Spleen (tissue), 11 donors: ENCODE measurements around the gene METTL3. TPM values are rescaled to one million over a fixed set of nuclear protein-coding genes. Genes with fewer than 3 reads are reported as not detected.
A peak's percentile ranks its signal among the peaks of the same experiment; 100 is the strongest.

Experiments
- DNase-seq: peaks from one replicate; pipeline ENCODE4 v3.0.0-alpha.2; 2020
- H3K27ac ChIP-seq, 8 donors: fragments of 200-600 bp; sonication (generic) in 7 of 8; 1 replicate in 4 of 8; 2 replicates in 4 of 8; pipeline versions ENCODE4 v1.5.0 to v1.8.0; 2016 to 2021; ENCODE audit warnings: inconsistent platforms in 4 of 8, mild to moderate bottlenecking in 4 of 8, moderate library complexity in 1 of 8
- H3K27me3 ChIP-seq, 7 donors: fragments of 200-600 bp; sonication (generic) in 6 of 7; replicated peaks in 1 of 7; 1 replicate in 4 of 7; 2 replicates in 3 of 7; pipeline versions ENCODE4 v1.5.0 to v1.8.0; 2016 to 2021; ENCODE audit warnings: inconsistent platforms in 3 of 7, mild to moderate bottlenecking in 1 of 7
- H3K36me3 ChIP-seq, 6 donors: fragments of 200-600 bp; sonication (generic) in 5 of 6; 1 replicate in 4 of 6; 2 replicates in 2 of 6; pipeline versions ENCODE4 v1.5.0 to v1.8.0; 2016 to 2021; ENCODE audit warnings: inconsistent platforms in 2 of 6
- H3K4me1 ChIP-seq, 6 donors: fragments of 200-600 bp; sonication (generic) in 5 of 6; 1 replicate in 3 of 6; 2 replicates in 3 of 6; pipeline versions ENCODE4 v1.5.0 to v1.8.0; 2016 to 2021; ENCODE audit warnings: inconsistent platforms in 3 of 6
- H3K4me3 ChIP-seq, 8 donors: fragments of 200-600 bp; sonication (generic) in 7 of 8; 1 replicate in 4 of 8; 2 replicates in 4 of 8; pipeline versions ENCODE4 v1.5.0 to v1.8.0; 2016 to 2021; ENCODE audit warnings: inconsistent platforms in 4 of 8, mild to moderate bottlenecking in 4 of 8, moderate library complexity in 2 of 8
- H3K9me3 ChIP-seq, 8 donors: fragments of 200-600 bp; sonication (generic) in 7 of 8; 1 replicate in 4 of 8; 2 replicates in 4 of 8; pipeline versions ENCODE4 v1.5.0 to v1.8.0; 2016 to 2021; ENCODE audit warnings: inconsistent platforms in 4 of 8
- POLR2A ChIP-seq, 3 donors: fragments of 450-650 bp; IDR thresholded peaks; one replicate each; pipeline ENCODE4 v1.5.1; 2017; ENCODE audit warnings: antibody characterized with exemption in 3 of 3, mild to moderate bottlenecking in 1 of 3
- POLR2AphosphoS5 ChIP-seq, 3 donors: sonication (generic); formaldehyde crosslinking; IDR thresholded peaks; one replicate each; pipeline ENCODE4 v1.5.1; 2017; ENCODE audit warnings: antibody characterized with exemption in 3 of 3
- WGBS, 5 donors: extraction: QIAGEN DNeasy Blood & Tissue Kit in 3 of 5; methylation state at CpG; one replicate each; pipeline versions ENCODE4 v1.1.5 to v1.1.7; 2013 to 2018; 5-methylcytosine and 5-hydroxymethylcytosine counted together
- intact Hi-C: fragments of 100-400 bp; cut with DNase I; formaldehyde crosslinking; loops from one replicate; pipeline ENCODE4 v1.15.0; 2023; ENCODE audit warnings: low total_unique reads
- polyA plus RNA-seq, 3 donors: library from polyadenylated mRNA; stranded (reverse); fragments of 200-250 nt; gene quantifications; one replicate each; pipeline ENCODE4 v1.2.1, GENCODE V29; 2013
- total RNA-seq, 7 donors: library from RNA; depleted of rRNA in 3 of 7; stranded (reverse); fragments of >200 nt in 3 of 7; fragmentation: NEBNext Ultra II Directional in 4 of 7; extraction: Animal tissue kit (Norgen Biotek cat#: 25700) in 4 of 7; gene quantifications; one replicate each; pipeline versions ENCODE4 v1.1.0 to v1.2.1, GENCODE V29; 2016 to 2021
- TF ChIP-seq, protein P1 (sequence below), 11 experiments: fragments of 200-600 bp in 7 of 11; fragments of 450-650 bp in 4 of 11; sonication (generic) in 4 of 11; IDR thresholded peaks in 8 of 11; conservative IDR thresholded peaks in 3 of 11; 1 replicate in 7 of 11; 2 replicates in 4 of 11; pipeline versions ENCODE4 v1.4.0 to v1.8.0; 2016 to 2021; ENCODE audit warnings: antibody characterized with exemption in 11 of 11, inconsistent platforms in 4 of 11, mild to moderate bottlenecking in 1 of 11
- donor health status: healthy with polysubstance abuse.
- donor health status: DM: no; HTN: no; CAD: no; lungs with moderate emphysema.
- donor health status: DM: no; HTN: no; CAD: no.
- donor health status: Bipolar disorder and iron deficiency.
- donor health status: healthy.
- donor health status: DM: no; HTN: no; CAD: no.
- donor health status: DM: yes; HTN: yes; CAD: no.

The METTL3 gene
- total and polyA plus RNA-seq, 10 donors: 46.2 to 88.7 (median 59.3) TPM

DNA sequence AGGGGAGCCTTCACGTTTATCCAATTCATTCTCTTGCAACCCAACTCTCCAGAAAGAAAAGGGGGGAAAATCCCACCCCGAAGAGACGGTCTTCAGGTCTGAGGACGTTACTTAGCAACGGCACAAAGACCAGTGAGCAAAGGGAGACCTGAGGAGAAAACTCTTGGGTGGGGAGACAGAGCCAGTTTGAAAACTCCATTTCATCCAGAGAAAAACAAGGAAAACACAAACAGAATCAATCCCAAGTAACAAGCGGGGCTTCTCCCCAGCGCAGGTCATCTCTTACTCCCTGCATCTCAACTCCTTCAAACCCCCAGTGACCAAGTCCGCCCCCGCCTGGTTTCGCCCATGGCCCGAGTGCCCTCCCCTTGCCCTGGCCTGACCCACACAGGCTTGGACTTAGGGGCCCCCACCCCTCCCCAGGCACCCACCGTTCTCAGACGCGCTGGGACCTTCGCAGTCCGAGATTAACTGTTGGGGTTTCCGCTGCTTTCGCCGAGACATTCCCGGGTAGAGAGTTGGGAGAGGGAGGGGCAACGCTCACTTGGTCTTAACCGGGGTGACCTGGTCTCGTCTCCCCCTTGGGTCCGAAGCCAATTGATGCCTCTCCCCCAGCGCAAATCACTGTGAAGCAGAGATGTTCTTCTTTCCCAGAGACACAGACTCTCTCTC lies 25.4 kb upstream of the METTL3 start:
- Histone ChIP-seq H3K9me3 (no peaks in the 10 kb centered on the region), H3K4me3 (peak overlapping the region in 3 of 8 donors; percentile 6 to 41 (median 33)), H3K27me3 (peaks cover 0 to 94% (median 29%) of the 10 kb centered on the region in 7 donors), H3K4me1 (peaks cover 0 to 12% (median 0%) of the 10 kb centered on the region in 6 donors), H3K36me3 (no peaks in the 10 kb centered on the region), H3K27ac (no peak overlapping the region)
- 8 to 14% (median 11%) methylated on average over 25 of the region's 25 CpGs for WGBS, 5 donors
- no peak for TF ChIP-seq POLR2AphosphoS5 (IDR thresholded peaks at IDR 0.05)
- TF ChIP-seq POLR2A (IDR thresholded peaks at IDR 0.05): no peak
- TF ChIP-seq, protein P1, sequence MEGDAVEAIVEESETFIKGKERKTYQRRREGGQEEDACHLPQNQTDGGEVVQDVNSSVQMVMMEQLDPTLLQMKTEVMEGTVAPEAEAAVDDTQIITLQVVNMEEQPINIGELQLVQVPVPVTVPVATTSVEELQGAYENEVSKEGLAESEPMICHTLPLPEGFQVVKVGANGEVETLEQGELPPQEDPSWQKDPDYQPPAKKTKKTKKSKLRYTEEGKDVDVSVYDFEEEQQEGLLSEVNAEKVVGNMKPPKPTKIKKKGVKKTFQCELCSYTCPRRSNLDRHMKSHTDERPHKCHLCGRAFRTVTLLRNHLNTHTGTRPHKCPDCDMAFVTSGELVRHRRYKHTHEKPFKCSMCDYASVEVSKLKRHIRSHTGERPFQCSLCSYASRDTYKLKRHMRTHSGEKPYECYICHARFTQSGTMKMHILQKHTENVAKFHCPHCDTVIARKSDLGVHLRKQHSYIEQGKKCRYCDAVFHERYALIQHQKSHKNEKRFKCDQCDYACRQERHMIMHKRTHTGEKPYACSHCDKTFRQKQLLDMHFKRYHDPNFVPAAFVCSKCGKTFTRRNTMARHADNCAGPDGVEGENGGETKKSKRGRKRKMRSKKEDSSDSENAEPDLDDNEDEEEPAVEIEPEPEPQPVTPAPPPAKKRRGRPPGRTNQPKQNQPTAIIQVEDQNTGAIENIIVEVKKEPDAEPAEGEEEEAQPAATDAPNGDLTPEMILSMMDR (IDR thresholded peaks at IDR 0.05 in 8 of 11, conservative IDR thresholded peaks at IDR 0.05 in 3 of 11): no peak
- intact Hi-C loops: no loop called here
- DNase-seq: no peak

DNA sequence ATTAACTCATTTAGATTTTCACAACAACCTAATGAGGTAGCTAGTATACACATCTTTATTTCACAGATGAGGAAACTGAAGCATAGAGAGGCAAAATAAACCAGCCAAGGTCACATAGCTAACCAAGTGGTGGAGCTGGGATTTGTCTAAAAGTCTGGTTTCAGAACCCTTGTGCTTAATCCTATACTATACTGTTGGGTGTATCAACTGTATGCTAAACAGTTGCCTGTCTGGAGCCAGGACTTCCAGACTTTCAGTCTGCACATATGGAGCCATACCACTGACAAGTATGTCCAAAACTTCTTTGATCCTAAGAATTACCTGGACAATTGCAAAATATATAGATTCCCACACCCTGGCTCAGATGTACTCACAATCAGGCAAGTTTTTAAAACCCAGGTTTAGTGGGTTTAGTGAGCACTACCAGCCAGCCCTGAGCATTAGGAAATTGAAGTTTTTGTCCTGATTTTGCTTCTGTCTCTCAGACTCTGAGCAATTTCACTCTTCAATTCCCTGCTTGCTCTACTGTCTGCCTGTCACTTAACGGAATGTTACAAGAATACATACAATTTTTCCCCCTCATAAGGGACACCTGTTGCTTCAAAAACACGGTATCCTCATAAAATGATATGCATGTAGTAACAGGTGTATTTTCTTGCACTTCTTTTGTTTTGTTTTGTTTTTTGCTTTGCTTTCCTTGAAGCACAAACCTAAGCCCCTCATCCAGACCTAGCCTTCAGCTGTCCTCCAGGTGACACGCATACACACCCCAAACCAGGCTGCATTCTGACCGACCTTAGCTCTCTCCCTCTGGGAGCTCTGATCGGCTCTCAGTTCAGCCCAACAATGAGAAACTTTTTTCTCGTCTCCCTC lies 24.6 kb upstream of the METTL3 start:
- H3K27me3 ChIP-seq: peaks cover 0 to 86% (median 29%) of the 10 kb centered on the region in 7 donors
- H3K4me3 ChIP-seq: peak overlapping the region in 1 of 8 donors; percentile 41
- no peak overlapping the region for H3K27ac ChIP-seq
- DNase-seq: no peak
- intact Hi-C loops: no loop called here
- peaks cover 0 to 12% (median 0%) of the 10 kb centered on the region in 6 donors for H3K4me1 ChIP-seq
- H3K9me3 ChIP-seq: no peaks in the 10 kb centered on the region
- no peak for TF ChIP-seq POLR2AphosphoS5 (IDR thresholded peaks at IDR 0.05)
- TF ChIP-seq POLR2A (IDR thresholded peaks at IDR 0.05): no peak
- no peaks in the 10 kb centered on the region for H3K36me3 ChIP-seq
- 36 to 55% (median 47%) methylated on average over 6 of the region's 6 CpGs for WGBS, 5 donors

DNA sequence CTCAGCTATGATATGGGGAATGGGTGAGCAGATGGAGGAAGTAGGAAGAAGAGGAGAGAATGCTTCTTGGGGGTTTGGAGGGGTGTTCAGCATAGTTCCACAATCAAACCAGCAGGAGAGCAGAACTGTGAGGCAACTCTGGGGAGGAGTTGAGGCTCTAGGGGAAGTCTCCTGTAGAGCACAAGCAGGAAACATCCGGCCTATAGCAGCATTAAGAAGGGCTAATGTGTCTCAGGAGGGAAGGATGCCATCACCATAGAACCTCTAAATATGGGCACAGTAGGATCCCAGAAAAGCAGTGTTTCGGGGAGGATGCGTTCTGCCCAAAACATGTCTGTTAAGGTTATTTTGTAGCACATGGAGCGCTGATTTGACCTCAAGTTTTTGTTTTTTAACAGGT lies 23.4 kb upstream of the METTL3 start:
- 51 to 70% (median 66%) methylated on average over 4 of the region's 4 CpGs for WGBS, 5 donors
- Histone ChIP-seq H3K4me3 (no peak overlapping the region), H3K27ac (no peak overlapping the region), H3K9me3 (no peaks in the 10 kb centered on the region), H3K36me3 (no peaks in the 10 kb centered on the region), H3K4me1 (peaks cover 0 to 12% (median 0%) of the 10 kb centered on the region in 6 donors), H3K27me3 (peaks cover 0 to 76% (median 29%) of the 10 kb centered on the region in 7 donors)
- intact Hi-C loops: no loop called here
- no peak for DNase-seq
- TF ChIP-seq POLR2A (IDR thresholded peaks at IDR 0.05) (no peak), POLR2AphosphoS5 (IDR thresholded peaks at IDR 0.05) (no peak)
- TF ChIP-seq, protein P1 (IDR thresholded peaks at IDR 0.05 in 8 of 11, conservative IDR thresholded peaks at IDR 0.05 in 3 of 11): no peak

DNA sequence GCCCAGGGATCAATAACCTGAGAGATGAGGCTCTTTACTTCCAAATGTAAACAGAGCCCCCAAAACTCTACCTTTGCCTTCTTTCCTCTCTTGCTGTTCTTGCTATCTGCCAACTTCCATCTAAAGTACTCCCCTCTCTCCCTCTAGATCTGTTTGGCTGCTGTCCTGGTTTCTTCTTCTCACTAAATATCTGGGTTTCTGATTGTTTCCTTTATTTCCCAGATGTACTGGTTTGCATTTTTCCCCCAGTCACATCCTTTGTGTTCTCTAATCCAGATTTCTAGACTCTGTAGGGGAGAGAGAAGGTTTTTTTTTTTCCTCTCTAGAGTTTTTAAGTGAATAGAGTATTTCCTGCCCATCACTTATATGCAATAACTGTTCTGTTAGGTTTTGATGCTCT lies 22.2 kb upstream of the METTL3 start:
- peaks cover 0 to 63% (median 24%) of the 10 kb centered on the region in 7 donors for H3K27me3 ChIP-seq
- H3K27ac ChIP-seq: no peak overlapping the region
- no peaks in the 10 kb centered on the region for H3K36me3 ChIP-seq
- H3K4me3 ChIP-seq: no peak overlapping the region
- no peak for TF ChIP-seq POLR2AphosphoS5 (IDR thresholded peaks at IDR 0.05)
- TF ChIP-seq, protein P1 (IDR thresholded peaks at IDR 0.05 in 8 of 11, conservative IDR thresholded peaks at IDR 0.05 in 3 of 11): no peak
- TF ChIP-seq POLR2A (IDR thresholded peaks at IDR 0.05): no peak
- no peak for DNase-seq
- H3K4me1 ChIP-seq: peaks cover 0 to 17% (median 0%) of the 10 kb centered on the region in 6 donors
- H3K9me3 ChIP-seq: no peaks in the 10 kb centered on the region
- intact Hi-C loops: no loop called here
